ENCODE results near the gene AKT2. TPM values are rescaled to one million over a fixed set of nuclear protein-coding genes. Genes with fewer than 3 reads are reported as not detected.

The AKT2 gene
- total and polyA plus RNA-seq, 5 donors, result 94.9 to 131 (median 124) TPM

GRCh38 chr19:40263440-40264313, 21.5 kb downstream of the AKT2 start:
- no peak for ATAC-seq
- no peaks in the 10 kb centered on the region for H3K27me3 ChIP-seq (ENCODE audit: control insufficient read depth, insufficient read depth)
- WGBS, result 80% methylated on average over 24 of the region's 24 CpGs
- H3K27ac ChIP-seq (ENCODE audit: low read length), result no peak overlapping the region
- H3K9me3 ChIP-seq (ENCODE audit: control insufficient read depth, low read length), result no peaks in the 10 kb centered on the region
- peaks cover 17% of the 10 kb centered on the region for H3K4me1 ChIP-seq (ENCODE audit: control insufficient read depth, insufficient read depth, low read length)
- intact Hi-C loops (cut with DNase I), result no loop called here
- no peak overlapping the region for H3K4me3 ChIP-seq (ENCODE audit: low read length)
- DNase-seq, result peak in 2 of 3 donors; percentile 6 to 54

DNA sequence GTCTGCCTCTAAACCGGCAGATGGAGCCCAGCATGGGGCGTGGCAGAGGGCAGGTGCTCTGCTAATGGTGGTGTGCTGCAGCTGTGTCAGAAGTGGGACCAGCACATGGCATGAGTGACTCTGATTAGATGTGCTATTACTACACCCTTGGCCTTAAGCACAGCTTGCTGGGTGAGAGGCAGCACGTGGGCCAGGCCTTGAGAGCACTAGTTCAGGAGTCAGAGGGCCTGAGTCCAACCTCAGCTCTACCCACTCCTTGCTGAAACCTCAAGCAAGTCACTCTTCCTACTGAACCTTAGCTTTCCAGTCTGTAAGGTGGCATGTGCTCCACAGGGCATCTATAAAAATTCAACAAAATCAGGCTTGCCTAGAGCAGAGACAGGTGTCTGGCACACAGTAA, 22.7 kb downstream of the AKT2 start:
- intact Hi-C loops (cut with DNase I), result no loop called here
- DNase-seq, result peak in 1 of 3 donors; percentile 7
- Histone ChIP-seq H3K4me1 (ENCODE audit: control insufficient read depth, insufficient read depth, low read length) (peaks cover 16% of the 10 kb centered on the region), H3K27ac (ENCODE audit: low read length) (no peak overlapping the region), H3K27me3 (ENCODE audit: control insufficient read depth, insufficient read depth) (no peaks in the 10 kb centered on the region), H3K4me3 (ENCODE audit: low read length) (no peak overlapping the region), H3K9me3 (ENCODE audit: control insufficient read depth, low read length) (no peaks in the 10 kb centered on the region)
- 96% methylated on average over 3 of the region's 3 CpGs for WGBS
- ATAC-seq, result no peak

DNA sequence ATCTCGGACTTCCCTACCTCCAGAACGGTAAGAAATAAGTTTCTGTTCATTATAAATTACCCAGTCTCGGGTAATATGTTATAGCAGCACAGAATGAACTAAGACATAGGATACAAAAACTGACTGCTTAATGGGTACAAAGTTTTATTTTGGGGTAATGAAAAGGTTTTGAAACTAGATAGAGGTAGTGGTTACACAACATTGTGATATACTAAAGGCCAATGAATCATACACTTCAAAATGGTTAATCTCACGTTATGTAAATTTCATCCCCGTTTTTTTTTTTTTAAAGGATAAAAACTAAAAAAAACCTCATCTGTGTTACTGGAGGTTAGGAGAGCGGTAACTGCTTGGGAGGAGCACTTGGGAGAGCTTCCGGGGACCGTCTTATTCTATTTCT, 23.5 kb downstream of the AKT2 start:
- intact Hi-C loops (cut with DNase I), result no loop called here
- no peak overlapping the region for H3K27ac ChIP-seq (ENCODE audit: low read length)
- peaks cover 15% of the 10 kb centered on the region for H3K4me1 ChIP-seq (ENCODE audit: control insufficient read depth, insufficient read depth, low read length)
- no peak overlapping the region for H3K4me3 ChIP-seq (ENCODE audit: low read length)
- no peak for DNase-seq
- H3K27me3 ChIP-seq (ENCODE audit: control insufficient read depth, insufficient read depth), result no peaks in the 10 kb centered on the region
- no peaks in the 10 kb centered on the region for H3K9me3 ChIP-seq (ENCODE audit: control insufficient read depth, low read length)
- WGBS, result 87% methylated on average over 8 of the region's 8 CpGs
- ATAC-seq, result no peak

GRCh38 chr19:40257096-40257517, 28.0 kb downstream of the AKT2 start:
- WGBS, result 85% methylated on average over 9 of the region's 9 CpGs
- intact Hi-C loops (cut with DNase I), result no loop called here
- Histone ChIP-seq H3K27ac (ENCODE audit: low read length) (no peak overlapping the region), H3K4me3 (ENCODE audit: low read length) (no peak overlapping the region), H3K4me1 (ENCODE audit: control insufficient read depth, insufficient read depth, low read length) (peaks cover 5% of the 10 kb centered on the region), H3K27me3 (ENCODE audit: control insufficient read depth, insufficient read depth) (no peaks in the 10 kb centered on the region), H3K9me3 (ENCODE audit: control insufficient read depth, low read length) (no peaks in the 10 kb centered on the region)
- ATAC-seq, result peak; percentile 39 to 53
- peak; percentile 31 to 65 (median 47) for DNase-seq

GRCh38 chr19:40256512-40256911, 28.6 kb downstream of the AKT2 start:
- ATAC-seq (peak in 1 of 2 donors; percentile 17), DNase-seq (peak in 2 of 3 donors; percentile 2 to 15)
- Histone ChIP-seq H3K27me3 (ENCODE audit: control insufficient read depth, insufficient read depth) (no peaks in the 10 kb centered on the region), H3K4me3 (ENCODE audit: low read length) (no peak overlapping the region), H3K4me1 (ENCODE audit: control insufficient read depth, insufficient read depth, low read length) (peaks cover 5% of the 10 kb centered on the region), H3K27ac (ENCODE audit: low read length) (no peak overlapping the region), H3K9me3 (ENCODE audit: control insufficient read depth, low read length) (no peaks in the 10 kb centered on the region)
- 86% methylated on average over 8 of the region's 8 CpGs for WGBS
- intact Hi-C loops (cut with DNase I), result no loop called here

- Histone ChIP-seq H3K4me1 (ENCODE audit: control insufficient read depth, insufficient read depth, low read length) (peaks cover 5% of the 10 kb centered on the region), H3K27me3 (ENCODE audit: control insufficient read depth, insufficient read depth) (no peaks in the 10 kb centered on the region), H3K9me3 (ENCODE audit: control insufficient read depth, low read length) (no peaks in the 10 kb centered on the region), H3K4me3 (ENCODE audit: low read length) (no peak overlapping the region), H3K27ac (ENCODE audit: low read length) (no peak overlapping the region)
- 90% methylated on average over 3 of the region's 3 CpGs for WGBS
- ATAC-seq (no peak), DNase-seq (peak in 1 of 3 donors; percentile 26)
- intact Hi-C loops (cut with DNase I), result no loop called here
These were observed 29.5 kb downstream of the AKT2 start for GRCh38 chr19:40255619-40256166.

DNA sequence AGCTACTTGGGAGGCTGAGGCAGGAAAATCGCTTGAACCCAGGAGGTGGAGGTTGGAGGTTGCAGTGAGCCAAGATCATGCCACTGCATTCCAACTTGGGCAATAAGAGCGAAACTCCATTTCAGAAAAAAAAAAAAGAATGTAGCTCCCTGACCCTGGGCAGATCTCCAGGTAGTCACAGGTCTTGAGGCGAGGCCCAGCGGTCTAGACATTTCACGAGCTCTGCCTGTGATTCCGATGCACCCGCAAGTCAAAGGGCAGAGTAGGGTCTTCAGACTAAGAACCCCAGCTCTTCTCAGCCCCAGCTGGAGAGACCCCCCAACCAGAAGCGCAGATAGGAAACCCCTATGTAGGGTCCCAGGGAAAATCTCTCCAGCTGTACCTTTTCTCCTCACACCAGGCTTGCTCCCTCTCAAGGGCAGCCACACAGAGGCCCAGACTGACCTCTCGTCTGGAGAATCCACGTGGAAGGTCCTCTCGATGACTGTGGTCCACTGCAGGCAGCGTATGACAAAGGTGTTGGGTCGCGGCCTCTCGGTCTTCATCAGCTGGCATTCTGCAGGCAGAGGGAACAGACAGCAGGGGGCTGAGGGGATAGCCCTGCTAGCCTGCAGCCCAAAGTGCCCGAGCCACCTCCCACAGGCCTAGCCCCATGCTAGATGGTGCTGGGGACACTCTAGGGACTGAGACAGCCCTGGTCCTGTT, 30.3 kb downstream of the AKT2 start:
- DNase-seq (peak in 1 of 3 donors; percentile 14), ATAC-seq (no peak)
- H3K9me3 ChIP-seq (ENCODE audit: control insufficient read depth, low read length), result no peaks in the 10 kb centered on the region
- H3K27me3 ChIP-seq (ENCODE audit: control insufficient read depth, insufficient read depth), result no peaks in the 10 kb centered on the region
- no peak overlapping the region for H3K27ac ChIP-seq (ENCODE audit: low read length)
- H3K4me1 ChIP-seq (ENCODE audit: control insufficient read depth, insufficient read depth, low read length), result peaks cover 5% of the 10 kb centered on the region
- WGBS, result 94% methylated on average over 16 of the region's 16 CpGs
- H3K4me3 ChIP-seq (ENCODE audit: low read length), result no peak overlapping the region
- intact Hi-C loops (cut with DNase I), result no loop called here

- Histone ChIP-seq H3K4me1 (ENCODE audit: control insufficient read depth, insufficient read depth, low read length) (peaks cover 5% of the 10 kb centered on the region), H3K4me3 (ENCODE audit: low read length) (no peak overlapping the region), H3K9me3 (ENCODE audit: control insufficient read depth, low read length) (no peaks in the 10 kb centered on the region), H3K27ac (ENCODE audit: low read length) (no peak overlapping the region), H3K27me3 (ENCODE audit: control insufficient read depth, insufficient read depth) (no peaks in the 10 kb centered on the region)
- ATAC-seq (no peak), DNase-seq (no peak)
- 80% methylated on average over 8 of the region's 8 CpGs for WGBS
- intact Hi-C loops (cut with DNase I), result no loop called here
These were observed 31.5 kb downstream of the AKT2 start for GRCh38 chr19:40253611-40254092.

DNA sequence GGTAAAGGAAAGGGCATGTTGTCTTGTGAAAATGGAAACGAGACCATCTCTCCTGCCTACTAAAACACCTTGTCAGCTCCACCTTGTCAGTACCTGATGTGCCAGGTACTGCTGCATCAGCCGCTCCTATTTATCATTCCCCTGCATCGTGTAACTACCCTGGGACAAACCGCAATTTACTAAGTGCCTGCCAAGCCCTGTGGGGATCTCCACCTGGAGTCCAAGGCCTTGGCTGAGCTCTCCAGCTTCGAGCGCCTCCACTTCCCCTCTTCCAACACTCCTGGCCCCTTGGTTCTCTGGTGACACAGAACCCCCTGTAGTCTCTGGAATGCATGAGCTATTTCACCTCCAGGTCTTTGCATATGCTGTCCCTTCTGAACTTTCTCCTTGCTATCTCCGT, 32.8 kb downstream of the AKT2 start:
- ATAC-seq, result no peak
- Histone ChIP-seq H3K4me3 (ENCODE audit: low read length) (no peak overlapping the region), H3K9me3 (ENCODE audit: control insufficient read depth, low read length) (no peaks in the 10 kb centered on the region), H3K27me3 (ENCODE audit: control insufficient read depth, insufficient read depth) (no peaks in the 10 kb centered on the region), H3K4me1 (ENCODE audit: control insufficient read depth, insufficient read depth, low read length) (peaks cover 4% of the 10 kb centered on the region), H3K27ac (ENCODE audit: low read length) (no peak overlapping the region)
- intact Hi-C loops (cut with DNase I), result no loop called here
- 80% methylated on average over 7 of the region's 7 CpGs for WGBS
- DNase-seq, result peak in 1 of 3 donors; percentile 16

GRCh38 chr19:40251991-40252390, 33.2 kb downstream of the AKT2 start:
- Histone ChIP-seq H3K27me3 (ENCODE audit: control insufficient read depth, insufficient read depth) (no peaks in the 10 kb centered on the region), H3K4me3 (ENCODE audit: low read length) (no peak overlapping the region), H3K9me3 (ENCODE audit: control insufficient read depth, low read length) (no peaks in the 10 kb centered on the region), H3K4me1 (ENCODE audit: control insufficient read depth, insufficient read depth, low read length) (peaks cover under 1% of the 10 kb centered on the region), H3K27ac (ENCODE audit: low read length) (no peak overlapping the region)
- DNase-seq (peak in 1 of 3 donors; percentile 35), ATAC-seq (no peak)
- WGBS, result 84% methylated on average over 4 of the region's 4 CpGs
- intact Hi-C loops (cut with DNase I), result no loop called here

GRCh38 chr19:40251244-40251643, 33.9 kb downstream of the AKT2 start:
- DNase-seq (no peak), ATAC-seq (no peak)
- Histone ChIP-seq H3K27me3 (ENCODE audit: control insufficient read depth, insufficient read depth) (no peaks in the 10 kb centered on the region), H3K4me1 (ENCODE audit: control insufficient read depth, insufficient read depth, low read length) (no peaks in the 10 kb centered on the region), H3K27ac (ENCODE audit: low read length) (no peak overlapping the region), H3K9me3 (ENCODE audit: control insufficient read depth, low read length) (no peaks in the 10 kb centered on the region), H3K4me3 (ENCODE audit: low read length) (no peak overlapping the region)
- intact Hi-C loops (cut with DNase I), result no loop called here
